H1 (cell line): Measurements from ENCODE around the gene MCOLN3. TPM values are rescaled to one million over a fixed set of nuclear protein-coding genes. Genes with fewer than 3 reads are reported as not detected.

ENCODE experiments used
- CEBPB ChIP-seq: IDR thresholded peaks from 2 replicates; pipeline ENCODE4 v1.6.1; 2012; ENCODE audit warnings: low read depth, low read length
- CHD1 ChIP-seq: IDR thresholded peaks from 2 replicates; pipeline ENCODE4 v1.6.1; 2012; ENCODE audit warnings: low read depth, low read length, improper control_type of control experiment
- CHD7 ChIP-seq: fragments of 300-600 bp; sonication (generic); IDR thresholded peaks from 2 replicates; pipeline ENCODE4 v1.7.1; 2012; ENCODE audit warnings: low read length, moderate library complexity, mild to moderate bottlenecking, inconsistent platforms; ENCODE audit not compliant: insufficient replicate concordance
- HDAC6 ChIP-seq: IDR thresholded peaks from one replicate; pipeline ENCODE4 v1.7.1; 2012; ENCODE audit warnings: low read depth, mild to moderate bottlenecking, inconsistent platforms, low read length, moderate library complexity
- KDM4A ChIP-seq: IDR thresholded peaks from one replicate; pipeline ENCODE4 v1.7.1; 2012; ENCODE audit warnings: low read depth, mild to moderate bottlenecking, moderate library complexity, low read length, inconsistent platforms; ENCODE audit not compliant: severe bottlenecking
- POLR2AphosphoS5 ChIP-seq: IDR thresholded peaks from 2 replicates; pipeline ENCODE4 v1.6.1; 2011; ENCODE audit warnings: low read depth, low read length
- SIX5 ChIP-seq: IDR thresholded peaks from 2 replicates; pipeline ENCODE4 v1.6.1; 2011; ENCODE audit warnings: mild to moderate bottlenecking, low read depth, low read length
- SRF ChIP-seq: IDR thresholded peaks from 2 replicates; pipeline ENCODE4 v1.6.1; 2011; ENCODE audit warnings: mild to moderate bottlenecking, low read depth, low read length, moderate library complexity
- SUZ12 ChIP-seq: fragments of 200-600 bp; sonication (generic); IDR thresholded peaks from 2 replicates; pipeline ENCODE4 v1.6.1; 2012; ENCODE audit warnings: mild to moderate bottlenecking, inconsistent platforms, low read length, moderate library complexity, mixed read lengths
- polyA plus RNA-seq, 7 experiments: library from polyadenylated mRNA; depleted of rRNA in 3 of 7; stranded (reverse) in 5 of 7; unstranded in 2 of 7; fragments of >200 nt in 5 of 7; fragments of 200-250 nt in 2 of 7; gene quantifications; 1 replicate in 5 of 7; 2 replicates in 1 of 7; 4 replicates in 1 of 7; pipeline versions ENCODE4 v1.2.1 to v1.2.3, GENCODE V29; 2011 to 2013; ENCODE audit warnings: missing spikeins in 2 of 7, mixed read lengths in 2 of 7
- total RNA-seq: library from RNA; stranded (reverse); fragmentation: NEBNext Ultra II Directional; extraction: Animal tissue kit (Norgen Biotek cat#: 25700); gene quantifications from 2 replicates; pipeline ENCODE4 v1.2.1, GENCODE V29; 2021

The MCOLN3 gene
- total and polyA plus RNA-seq, 2 of the 8 experiments (the other 6 are each of a cell fraction or from before 2014, with no cell fraction given): 3.8 to 4.9 TPM

- TF ChIP-seq CHD7 (no peak), HDAC6 (no peak), CHD1 (no peak), SIX5 (no peak), SUZ12 (no peak), CEBPB (no peak), KDM4A (no peak), POLR2AphosphoS5 (no peak), SRF (no peak)
Observed at GRCh38 chr1:84971957-84972356, 76.3 kb downstream of the MCOLN3 start (continued).
